Measurements from ENCODE around the gene OPHN1. TPM values are rescaled to one million over a fixed set of nuclear protein-coding genes. Genes with fewer than 3 reads are reported as not detected.

Gene OPHN1
- polyA plus RNA-seq, 1 donor from 2014 or later = 7.6 TPM

DNA sequence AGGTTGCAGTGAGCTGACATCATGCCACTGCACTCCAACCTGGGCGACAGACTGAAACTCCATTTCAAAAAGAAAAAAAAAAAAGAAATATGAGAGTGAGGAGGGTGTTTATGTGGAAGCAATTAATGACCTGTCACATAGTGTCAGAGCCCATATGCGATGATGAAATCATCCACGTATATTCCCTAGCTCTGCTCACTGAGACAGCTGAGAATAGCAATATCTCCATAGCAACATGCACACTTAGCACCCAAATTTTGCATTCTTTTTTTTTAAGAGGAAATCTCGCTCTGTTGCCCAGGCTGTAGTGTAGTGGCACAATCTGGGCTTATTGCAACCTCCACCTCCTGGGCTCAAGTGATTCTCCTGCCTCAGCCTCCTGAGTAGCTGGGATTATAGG is 31.5 kb upstream of the OPHN1 start:
- Histone ChIP-seq H3K9ac (ENCODE audit: low read length) (no peak overlapping the region), H3K27me3 (ENCODE audit: insufficient read depth, low read depth, low read length) (no peaks in the 10 kb centered on the region), H4K20me1 (ENCODE audit: insufficient read depth) (no peaks in the 10 kb centered on the region), H3K4me2 (ENCODE audit: low read length) (no peak overlapping the region), H3K79me2 (replicated peaks; ENCODE audit: insufficient read depth, low read length) (no peaks in the 10 kb centered on the region), H3K27ac (ENCODE audit: low read length) (no peak overlapping the region), H3K9me3 (ENCODE audit: low read length) (no peaks in the 10 kb centered on the region), H2AFZ (ENCODE audit: low read depth, low read length) (no peak overlapping the region), H3K36me3 (ENCODE audit: insufficient read depth, low read length) (no peaks in the 10 kb centered on the region), H3F3A (ENCODE audit: insufficient read depth, low read length, poor library complexity, severe bottlenecking) (no peaks in the 10 kb centered on the region), H3K4me3 (ENCODE audit: low read length) (no peak overlapping the region), H3K9me2 (ENCODE audit: insufficient read depth, low read length) (no peaks in the 10 kb centered on the region)
- TF ChIP-seq POLR2AphosphoS5 (IDR thresholded peaks at IDR 0.05) (no peak), EZH2 (IDR thresholded peaks at IDR 0.05; ENCODE audit: borderline replicate concordance, insufficient read depth, low read length, poor library complexity, severe bottlenecking) (no peak), EP300 (conservative IDR thresholded peaks at IDR 0.05; ENCODE audit: poor library complexity, severe bottlenecking) (no peak)
- TF ChIP-seq, protein P1, sequence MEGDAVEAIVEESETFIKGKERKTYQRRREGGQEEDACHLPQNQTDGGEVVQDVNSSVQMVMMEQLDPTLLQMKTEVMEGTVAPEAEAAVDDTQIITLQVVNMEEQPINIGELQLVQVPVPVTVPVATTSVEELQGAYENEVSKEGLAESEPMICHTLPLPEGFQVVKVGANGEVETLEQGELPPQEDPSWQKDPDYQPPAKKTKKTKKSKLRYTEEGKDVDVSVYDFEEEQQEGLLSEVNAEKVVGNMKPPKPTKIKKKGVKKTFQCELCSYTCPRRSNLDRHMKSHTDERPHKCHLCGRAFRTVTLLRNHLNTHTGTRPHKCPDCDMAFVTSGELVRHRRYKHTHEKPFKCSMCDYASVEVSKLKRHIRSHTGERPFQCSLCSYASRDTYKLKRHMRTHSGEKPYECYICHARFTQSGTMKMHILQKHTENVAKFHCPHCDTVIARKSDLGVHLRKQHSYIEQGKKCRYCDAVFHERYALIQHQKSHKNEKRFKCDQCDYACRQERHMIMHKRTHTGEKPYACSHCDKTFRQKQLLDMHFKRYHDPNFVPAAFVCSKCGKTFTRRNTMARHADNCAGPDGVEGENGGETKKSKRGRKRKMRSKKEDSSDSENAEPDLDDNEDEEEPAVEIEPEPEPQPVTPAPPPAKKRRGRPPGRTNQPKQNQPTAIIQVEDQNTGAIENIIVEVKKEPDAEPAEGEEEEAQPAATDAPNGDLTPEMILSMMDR (IDR thresholded peaks at IDR 0.05; ENCODE audit: poor library complexity, severe bottlenecking) = no peak

DNA sequence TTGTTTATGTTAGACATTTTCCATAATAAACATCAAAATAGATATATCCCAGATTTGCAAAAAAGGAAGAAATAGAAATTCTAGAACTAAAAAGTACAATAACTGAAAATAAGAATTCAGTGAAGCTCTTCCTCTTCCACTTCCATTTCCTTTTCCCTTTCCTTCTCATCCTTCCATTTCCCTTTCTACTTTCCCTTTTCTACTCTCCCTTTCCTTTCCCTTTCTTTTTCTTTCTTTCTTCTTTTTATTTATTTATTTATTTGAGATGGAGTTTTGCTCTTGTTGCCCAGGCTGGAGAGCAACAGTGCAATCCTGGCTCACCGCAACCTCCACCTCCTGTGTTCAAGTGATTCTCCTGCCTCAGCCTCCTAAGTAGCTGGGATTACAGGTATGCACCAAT is 30.6 kb upstream of the OPHN1 start:
- Histone ChIP-seq H3K9me3 (ENCODE audit: low read length) (no peaks in the 10 kb centered on the region), H3K27me3 (ENCODE audit: insufficient read depth, low read depth, low read length) (no peaks in the 10 kb centered on the region), H3K36me3 (ENCODE audit: insufficient read depth, low read length) (no peaks in the 10 kb centered on the region), H2AFZ (ENCODE audit: low read depth, low read length) (no peak overlapping the region), H3K9ac (ENCODE audit: low read length) (no peak overlapping the region), H3K4me3 (ENCODE audit: low read length) (no peak overlapping the region), H3K4me2 (ENCODE audit: low read length) (no peak overlapping the region), H3K79me2 (replicated peaks; ENCODE audit: insufficient read depth, low read length) (no peaks in the 10 kb centered on the region), H3K9me2 (ENCODE audit: insufficient read depth, low read length) (no peaks in the 10 kb centered on the region), H3F3A (ENCODE audit: insufficient read depth, low read length, poor library complexity, severe bottlenecking) (no peaks in the 10 kb centered on the region), H4K20me1 (ENCODE audit: insufficient read depth) (no peaks in the 10 kb centered on the region), H3K27ac (ENCODE audit: low read length) (no peak overlapping the region)
- TF ChIP-seq POLR2AphosphoS5 (IDR thresholded peaks at IDR 0.05) (no peak), EP300 (conservative IDR thresholded peaks at IDR 0.05; ENCODE audit: poor library complexity, severe bottlenecking) (no peak), MXI1 (conservative IDR thresholded peaks at IDR 0.05; ENCODE audit: poor library complexity, severe bottlenecking) (no peak), EZH2 (IDR thresholded peaks at IDR 0.05; ENCODE audit: borderline replicate concordance, insufficient read depth, low read length, poor library complexity, severe bottlenecking) (no peak), TAF1 (IDR thresholded peaks at IDR 0.05; ENCODE audit: low read depth) (no peak), RAD21 (conservative IDR thresholded peaks at IDR 0.05) (no peak)
- TF ChIP-seq, protein P1 (IDR thresholded peaks at IDR 0.05; ENCODE audit: poor library complexity, severe bottlenecking) = no peak
- TF ChIP-seq, protein P2, sequence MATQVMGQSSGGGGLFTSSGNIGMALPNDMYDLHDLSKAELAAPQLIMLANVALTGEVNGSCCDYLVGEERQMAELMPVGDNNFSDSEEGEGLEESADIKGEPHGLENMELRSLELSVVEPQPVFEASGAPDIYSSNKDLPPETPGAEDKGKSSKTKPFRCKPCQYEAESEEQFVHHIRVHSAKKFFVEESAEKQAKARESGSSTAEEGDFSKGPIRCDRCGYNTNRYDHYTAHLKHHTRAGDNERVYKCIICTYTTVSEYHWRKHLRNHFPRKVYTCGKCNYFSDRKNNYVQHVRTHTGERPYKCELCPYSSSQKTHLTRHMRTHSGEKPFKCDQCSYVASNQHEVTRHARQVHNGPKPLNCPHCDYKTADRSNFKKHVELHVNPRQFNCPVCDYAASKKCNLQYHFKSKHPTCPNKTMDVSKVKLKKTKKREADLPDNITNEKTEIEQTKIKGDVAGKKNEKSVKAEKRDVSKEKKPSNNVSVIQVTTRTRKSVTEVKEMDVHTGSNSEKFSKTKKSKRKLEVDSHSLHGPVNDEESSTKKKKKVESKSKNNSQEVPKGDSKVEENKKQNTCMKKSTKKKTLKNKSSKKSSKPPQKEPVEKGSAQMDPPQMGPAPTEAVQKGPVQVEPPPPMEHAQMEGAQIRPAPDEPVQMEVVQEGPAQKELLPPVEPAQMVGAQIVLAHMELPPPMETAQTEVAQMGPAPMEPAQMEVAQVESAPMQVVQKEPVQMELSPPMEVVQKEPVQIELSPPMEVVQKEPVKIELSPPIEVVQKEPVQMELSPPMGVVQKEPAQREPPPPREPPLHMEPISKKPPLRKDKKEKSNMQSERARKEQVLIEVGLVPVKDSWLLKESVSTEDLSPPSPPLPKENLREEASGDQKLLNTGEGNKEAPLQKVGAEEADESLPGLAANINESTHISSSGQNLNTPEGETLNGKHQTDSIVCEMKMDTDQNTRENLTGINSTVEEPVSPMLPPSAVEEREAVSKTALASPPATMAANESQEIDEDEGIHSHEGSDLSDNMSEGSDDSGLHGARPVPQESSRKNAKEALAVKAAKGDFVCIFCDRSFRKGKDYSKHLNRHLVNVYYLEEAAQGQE (IDR thresholded peaks at IDR 0.05; ENCODE audit: borderline replicate concordance) = no peak
